Omental fat pad (tissue), 4 donors: ENCODE data around the gene LAMC1. TPM values are rescaled to one million over a fixed set of nuclear protein-coding genes. Genes with fewer than 3 reads are reported as not detected.

Experiments used
- ATAC-seq: fragments of 150-250 bp; one replicate; pipeline ENCODE4 v1.9.1; 2016; ENCODE audit warnings: mild to moderate bottlenecking, moderate library complexity; ENCODE audit not compliant: low FRiP score
- DNase-seq: peaks from one replicate; pipeline ENCODE4 v3.0.0-alpha.2; 2019; ENCODE audit warnings: low spot score
- CTCF ChIP-seq, 3 donors: fragments of 450-650 bp; IDR thresholded peaks; one replicate each; pipeline ENCODE4 v1.5.1; 2016 to 2017; ENCODE audit warnings: antibody characterized with exemption in 3 of 3, mild to moderate bottlenecking in 3 of 3, moderate library complexity in 2 of 3
- total RNA-seq, 4 donors: library from RNA; depleted of rRNA; stranded (reverse); fragments of >200 nt; gene quantifications; one replicate each; pipeline ENCODE4 v1.1.0, GENCODE V29; 2016

Gene LAMC1
- total RNA-seq, 4 donors from 2014 or later, result 377 to 829 (median 461) TPM

DNA sequence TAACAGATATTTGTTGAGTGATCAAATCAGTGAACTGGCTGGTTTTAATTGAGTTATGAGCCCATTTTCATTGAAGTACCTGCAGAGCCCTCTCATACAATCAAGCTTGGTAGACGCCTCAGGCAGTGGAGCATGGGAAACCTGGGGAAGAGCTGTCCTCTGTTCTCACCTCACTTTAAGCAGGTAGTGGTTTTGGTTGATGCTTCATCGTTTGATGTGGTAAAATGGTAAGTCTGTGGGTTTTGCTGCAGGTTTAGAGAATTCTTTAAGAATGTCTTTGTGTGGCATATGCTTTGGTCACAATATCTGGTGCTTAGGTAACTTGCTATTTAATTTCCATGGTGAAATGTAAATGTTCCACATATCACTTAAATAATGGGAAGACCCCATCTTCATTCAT lies 10.0 kb downstream of the LAMC1 start:
- ATAC-seq, result no peak
- DNase-seq, result no peak
- no peak for TF ChIP-seq CTCF (IDR thresholded peaks at IDR 0.05)

DNA sequence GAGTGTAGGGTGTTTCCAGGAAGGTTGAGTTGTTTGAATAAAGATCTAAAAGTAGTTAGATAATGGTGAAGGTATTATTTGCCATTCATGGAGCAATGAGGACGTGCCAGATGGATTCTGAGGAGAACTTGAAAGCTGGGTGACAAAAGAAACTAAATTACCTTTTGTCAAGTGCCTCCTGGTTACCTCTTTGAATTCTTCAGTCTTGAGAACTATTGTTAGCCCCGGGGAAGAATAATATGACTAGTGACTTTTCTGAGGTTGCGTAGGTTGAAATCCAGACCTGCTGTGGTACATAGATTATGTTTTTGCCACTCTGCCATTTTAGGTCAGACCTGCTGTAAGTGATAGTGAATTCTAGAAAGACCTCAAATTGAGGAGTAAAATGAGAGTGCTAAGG lies 11.5 kb downstream of the LAMC1 start:
- no peak for ATAC-seq
- no peak for TF ChIP-seq CTCF (IDR thresholded peaks at IDR 0.05)

DNA sequence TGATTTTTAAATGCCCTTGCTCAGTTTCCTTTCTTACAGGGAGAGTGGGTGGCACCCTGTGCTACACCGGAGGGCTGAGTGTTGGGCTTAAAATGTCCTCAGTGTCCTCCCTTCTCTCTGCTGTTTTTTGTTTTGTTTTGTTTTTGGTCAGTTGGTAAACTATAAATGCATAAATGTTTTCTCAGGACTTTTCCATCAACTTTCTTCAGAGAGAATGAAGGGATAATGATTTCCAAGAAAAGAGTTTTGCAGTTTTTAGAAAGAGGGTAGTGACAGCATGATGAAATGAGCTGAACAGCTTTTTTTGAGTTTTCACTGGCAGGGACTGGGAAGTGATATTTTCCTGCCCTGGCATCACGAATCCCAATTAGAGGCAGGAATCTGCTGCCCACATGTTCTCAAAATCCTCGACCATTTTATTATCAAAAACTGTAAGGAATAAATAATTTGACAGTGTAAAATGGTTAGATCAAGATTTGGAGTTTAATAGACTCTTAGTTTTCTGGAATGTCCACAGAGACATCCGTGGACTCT lies 15.2 kb downstream of the LAMC1 start:
- ATAC-seq (no peak), DNase-seq (no peak)
- TF ChIP-seq CTCF (IDR thresholded peaks at IDR 0.05), result no peak

More for the DNA sequence above, 11.5 kb downstream of the LAMC1 start:
- DNase-seq, result no peak

- no peak for TF ChIP-seq CTCF (IDR thresholded peaks at IDR 0.05)
- no peak for DNase-seq
- no peak for ATAC-seq
Observed at GRCh38 chr1:183038913-183039312, 15.7 kb downstream of the LAMC1 start.

- no peak for DNase-seq
- no peak for TF ChIP-seq CTCF (IDR thresholded peaks at IDR 0.05)
- no peak for ATAC-seq
Observed at GRCh38 chr1:183039330-183039729, 16.1 kb downstream of the LAMC1 start.

DNA sequence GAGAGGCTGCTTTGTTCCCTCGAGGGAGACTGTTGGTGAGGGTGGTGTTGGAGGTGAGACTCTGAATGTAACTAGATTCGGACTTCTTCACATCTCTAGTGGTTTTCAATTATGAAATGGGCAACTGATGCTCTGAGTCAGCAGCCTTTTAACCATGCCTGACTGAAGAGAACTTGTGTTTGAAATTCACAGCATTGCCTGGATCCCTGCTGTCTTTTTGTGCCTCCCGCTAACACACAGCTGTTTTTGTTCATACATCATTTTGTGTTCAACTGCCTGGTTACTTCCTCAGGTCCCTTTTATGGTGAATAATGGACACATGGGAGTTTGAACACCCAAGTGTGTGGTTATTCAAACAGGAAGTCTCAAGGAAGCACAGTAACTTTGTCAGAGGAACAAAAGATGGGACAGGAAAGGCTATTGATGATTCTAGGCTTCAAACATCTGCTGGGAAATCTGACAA lies 16.8 kb downstream of the LAMC1 start:
- DNase-seq, result no peak
- ATAC-seq, result no peak
- no peak for TF ChIP-seq CTCF (IDR thresholded peaks at IDR 0.05)

GRCh38 chr1:183040547-183040971 lies 17.3 kb downstream of the LAMC1 start:
- ATAC-seq, result peak; percentile 29
- no peak for TF ChIP-seq CTCF (IDR thresholded peaks at IDR 0.05)
- DNase-seq, result no peak
